ENCODE data around the gene CFAP45. TPM values are rescaled to one million over a fixed set of nuclear protein-coding genes. Genes with fewer than 3 reads are reported as not detected.

The CFAP45 gene
- polyA plus RNA-seq, 6 donors from 2014 or later, result 0.29 to 0.93 (median 0.41) TPM; not detected in 1

- ATAC-seq (ENCODE audit: low read depth in 2 of 2), result no peak
- H3K4me3 Mint-ChIP-seq, result no peak overlapping the region
- H3K27me3 Mint-ChIP-seq, result no peaks in the 10 kb centered on the region
- H3K27ac Mint-ChIP-seq, result no peak overlapping the region
- no peaks in the 10 kb centered on the region for H3K9me3 Mint-ChIP-seq
- no peak for DNase-seq
- peaks cover 0 to 4% of the 10 kb centered on the region in 2 donors for H3K36me3 Mint-ChIP-seq
- H3K4me1 Mint-ChIP-seq, result peaks cover 4 to 7% (median 4%) of the 10 kb centered on the region in 3 donors
Observed at GRCh38 chr1:159884296-159884695, 15.7 kb downstream of the CFAP45 start.

GRCh38 chr1:159883134-159883533 lies 16.8 kb downstream of the CFAP45 start:
- DNase-seq (no peak), ATAC-seq (ENCODE audit: low read depth in 2 of 2) (no peak)
- Mint-ChIP-seq H3K27ac (no peak overlapping the region), H3K9me3 (no peaks in the 10 kb centered on the region), H3K4me1 (peaks cover 0 to 2% (median 2%) of the 10 kb centered on the region in 3 donors), H3K36me3 (peaks cover 4 to 7% of the 10 kb centered on the region in 2 donors), H3K4me3 (no peak overlapping the region), H3K27me3 (peaks cover 0 to 6% (median 4%) of the 10 kb centered on the region in 3 donors)

- DNase-seq (no peak), ATAC-seq (ENCODE audit: low read depth in 2 of 2) (no peak)
- H3K4me1 Mint-ChIP-seq, result peaks cover 0 to 2% (median 2%) of the 10 kb centered on the region in 3 donors
- H3K36me3 Mint-ChIP-seq, result peaks cover 4 to 7% of the 10 kb centered on the region in 2 donors
- no peaks in the 10 kb centered on the region for H3K9me3 Mint-ChIP-seq
- H3K27me3 Mint-ChIP-seq, result peaks cover 0 to 6% (median 4%) of the 10 kb centered on the region in 3 donors
- no peak overlapping the region for H3K4me3 Mint-ChIP-seq
- no peak overlapping the region for H3K27ac Mint-ChIP-seq
Observed at GRCh38 chr1:159882527-159882862, 17.5 kb downstream of the CFAP45 start.

GRCh38 chr1:159881622-159882526 lies 18.1 kb downstream of the CFAP45 start:
- peaks cover 0 to 2% (median under 1%) of the 10 kb centered on the region in 3 donors for H3K4me1 Mint-ChIP-seq
- DNase-seq (no peak), ATAC-seq (ENCODE audit: low read depth in 2 of 2) (no peak)
- no peak overlapping the region for H3K27ac Mint-ChIP-seq
- H3K36me3 Mint-ChIP-seq, result peaks cover 4 to 7% of the 10 kb centered on the region in 2 donors
- H3K9me3 Mint-ChIP-seq, result no peaks in the 10 kb centered on the region
- H3K4me3 Mint-ChIP-seq, result no peak overlapping the region
- H3K27me3 Mint-ChIP-seq, result peaks cover 0 to 6% (median 4%) of the 10 kb centered on the region in 3 donors

GRCh38 chr1:159880430-159880829 lies 19.5 kb downstream of the CFAP45 start:
- Mint-ChIP-seq H3K9me3 (no peaks in the 10 kb centered on the region), H3K4me3 (no peak overlapping the region), H3K27me3 (peaks cover 0 to 6% (median 4%) of the 10 kb centered on the region in 3 donors), H3K4me1 (peaks cover 0 to 2% (median 0%) of the 10 kb centered on the region in 3 donors), H3K36me3 (peaks cover 11 to 15% of the 10 kb centered on the region in 2 donors), H3K27ac (no peak overlapping the region)
- DNase-seq (no peak), ATAC-seq (ENCODE audit: low read depth in 2 of 2) (no peak)

GRCh38 chr1:159879977-159880376 lies 20.0 kb downstream of the CFAP45 start:
- peaks cover 11 to 15% of the 10 kb centered on the region in 2 donors for H3K36me3 Mint-ChIP-seq
- no peak for ATAC-seq (ENCODE audit: low read depth in 2 of 2)
- H3K27me3 Mint-ChIP-seq, result peaks cover 0 to 6% (median 4%) of the 10 kb centered on the region in 3 donors
- DNase-seq, result no peak
- H3K4me1 Mint-ChIP-seq, result peaks cover 0 to 2% (median 0%) of the 10 kb centered on the region in 3 donors
- H3K9me3 Mint-ChIP-seq, result no peaks in the 10 kb centered on the region
- no peak overlapping the region for H3K4me3 Mint-ChIP-seq
- H3K27ac Mint-ChIP-seq, result no peak overlapping the region

GRCh38 chr1:159879136-159879535 lies 20.8 kb downstream of the CFAP45 start:
- H3K4me3 Mint-ChIP-seq, result no peak overlapping the region
- ATAC-seq (ENCODE audit: low read depth in 2 of 2) (no peak), DNase-seq (no peak)
- H3K4me1 Mint-ChIP-seq, result peaks cover 0 to 2% (median 0%) of the 10 kb centered on the region in 3 donors
- no peaks in the 10 kb centered on the region for H3K9me3 Mint-ChIP-seq
- H3K27me3 Mint-ChIP-seq, result peaks cover 3 to 6% (median 4%) of the 10 kb centered on the region in 3 donors
- peaks cover 7 to 15% of the 10 kb centered on the region in 2 donors for H3K36me3 Mint-ChIP-seq
- H3K27ac Mint-ChIP-seq, result no peak overlapping the region

GRCh38 chr1:159877695-159878444 lies 22.1 kb downstream of the CFAP45 start:
- DNase-seq (no peak), ATAC-seq (ENCODE audit: low read depth in 2 of 2) (no peak)
- Mint-ChIP-seq H3K27me3 (peaks cover 4 to 6% (median 6%) of the 10 kb centered on the region in 3 donors), H3K27ac (no peak overlapping the region), H3K4me3 (no peak overlapping the region), H3K9me3 (no peaks in the 10 kb centered on the region), H3K4me1 (peaks cover 0 to 2% (median 0%) of the 10 kb centered on the region in 3 donors), H3K36me3 (peaks cover 7 to 15% of the 10 kb centered on the region in 2 donors)

GRCh38 chr1:159873530-159874143 lies 26.3 kb downstream of the CFAP45 start:
- Mint-ChIP-seq H3K36me3 (peaks cover 7 to 10% of the 10 kb centered on the region in 2 donors), H3K9me3 (no peaks in the 10 kb centered on the region), H3K27me3 (peaks cover 2 to 14% (median 10%) of the 10 kb centered on the region in 3 donors), H3K4me3 (no peak overlapping the region), H3K4me1 (peaks cover 0 to under 1% (median 0%) of the 10 kb centered on the region in 3 donors), H3K27ac (no peak overlapping the region)
- DNase-seq (no peak), ATAC-seq (ENCODE audit: low read depth in 2 of 2) (no peak)

GRCh38 chr1:159872891-159873290 lies 27.1 kb downstream of the CFAP45 start:
- DNase-seq (no peak), ATAC-seq (ENCODE audit: low read depth in 2 of 2) (no peak)
- Mint-ChIP-seq H3K4me1 (no peaks in the 10 kb centered on the region), H3K4me3 (no peak overlapping the region), H3K27me3 (peaks cover 0 to 14% (median 8%) of the 10 kb centered on the region in 3 donors), H3K36me3 (peaks cover 7 to 8% of the 10 kb centered on the region in 2 donors), H3K27ac (peak overlapping the region in 1 of 6 donors; percentile 72), H3K9me3 (no peaks in the 10 kb centered on the region)

GRCh38 chr1:159870704-159871103 lies 29.3 kb downstream of the CFAP45 start:
- Mint-ChIP-seq H3K27ac (no peak overlapping the region), H3K36me3 (no peaks in the 10 kb centered on the region), H3K9me3 (no peaks in the 10 kb centered on the region), H3K27me3 (peaks cover 9 to 19% (median 13%) of the 10 kb centered on the region in 3 donors), H3K4me1 (no peaks in the 10 kb centered on the region), H3K4me3 (no peak overlapping the region)
- DNase-seq, result no peak
- ATAC-seq (ENCODE audit: low read depth in 2 of 2), result no peak

GRCh38 chr1:159869607-159870006 lies 30.4 kb downstream of the CFAP45 start:
- Mint-ChIP-seq H3K27ac (no peak overlapping the region), H3K27me3 (peaks cover 9 to 19% (median 13%) of the 10 kb centered on the region in 3 donors), H3K9me3 (no peaks in the 10 kb centered on the region), H3K36me3 (no peaks in the 10 kb centered on the region), H3K4me1 (no peaks in the 10 kb centered on the region), H3K4me3 (no peak overlapping the region)
- ATAC-seq (ENCODE audit: low read depth in 2 of 2) (no peak), DNase-seq (no peak)

- H3K36me3 Mint-ChIP-seq, result no peaks in the 10 kb centered on the region
- no peak overlapping the region for H3K27ac Mint-ChIP-seq
- no peak for DNase-seq
- no peaks in the 10 kb centered on the region for H3K4me1 Mint-ChIP-seq
- no peak for ATAC-seq (ENCODE audit: low read depth in 2 of 2)
- no peak overlapping the region for H3K4me3 Mint-ChIP-seq
- H3K27me3 Mint-ChIP-seq, result peaks cover 9 to 17% (median 13%) of the 10 kb centered on the region in 3 donors
- no peaks in the 10 kb centered on the region for H3K9me3 Mint-ChIP-seq
Observed at GRCh38 chr1:159869173-159869572, 30.8 kb downstream of the CFAP45 start.
